Measurements from ENCODE around the gene GPR137C.

The GPR137C gene

DNA sequence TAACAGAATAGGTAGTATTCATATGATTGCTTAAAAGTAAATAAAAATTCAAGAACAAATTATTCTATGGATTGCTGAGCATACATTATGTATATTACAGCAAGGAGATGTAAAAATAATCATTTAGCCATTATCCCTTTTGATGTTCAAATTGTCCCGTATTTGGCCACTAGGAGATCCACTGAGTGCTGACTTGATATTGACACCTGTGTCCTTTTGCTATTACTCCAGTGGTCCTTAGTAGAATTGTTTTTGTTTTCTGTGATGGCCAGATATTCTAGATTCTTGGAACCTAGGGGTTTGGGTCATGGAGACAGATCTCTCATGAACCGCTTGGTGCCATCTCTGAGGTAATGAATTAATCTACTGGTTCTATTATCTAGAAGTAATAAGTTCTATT is 126.0 kb downstream of the GPR137C start:
- DNase-seq (ENCODE audit: low read depth in 2 of 2) = no peak

- no peak for DNase-seq (ENCODE audit: low read depth in 2 of 2)
These were observed 131.4 kb downstream of the GPR137C start for GRCh38 chr14:52683985-52684520.

DNA sequence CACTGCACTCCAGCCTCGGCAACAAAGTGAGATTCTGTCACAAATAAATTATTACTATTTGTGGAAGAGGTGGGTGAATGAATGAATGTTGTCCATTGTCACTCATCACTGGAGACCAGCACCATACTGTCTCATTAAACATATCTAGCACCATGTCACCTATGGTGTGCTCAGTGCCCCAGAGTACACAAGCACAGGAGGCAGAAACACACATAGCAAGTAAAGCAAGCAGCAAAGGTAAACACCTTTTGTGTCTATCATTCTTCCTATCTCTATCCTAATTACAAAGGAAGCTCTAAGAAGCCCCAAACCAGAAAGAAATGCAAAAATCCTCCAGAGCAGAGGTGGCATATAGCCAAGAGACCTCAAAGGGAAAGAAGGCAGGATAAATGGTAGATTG is 133.5 kb downstream of the GPR137C start:
- no peak for DNase-seq (ENCODE audit: low read depth in 2 of 2)
